Activated CD4-positive, alpha-beta T cell treated with anti-CD3 and anti-CD28 coated beads, Interleukin-2, amount 10 ng/mL, durations not matched to agents 7 days and 5 days (primary cell): ENCODE results near the gene UCN. TPM values are rescaled to one million over a fixed set of nuclear protein-coding genes. Genes with fewer than 3 reads are reported as not detected.

Source experiments
- CTCF ChIA-PET: fragments of 350-600 bp; sonication (Branson Sonifier 250); formaldehyde crosslinking; loops from one replicate; lab custom pipeline; 2021; ENCODE audit warnings: antibody characterized with exemption; lab: Charles Lee
- POLR2A ChIA-PET: fragments of 350-600 bp; sonication (Branson Sonifier 250); formaldehyde crosslinking; loops from one replicate; lab custom pipeline; 2021; ENCODE audit warnings: antibody characterized with exemption; lab: Charles Lee
- DNase-seq: peaks from one replicate; pipeline ENCODE4 v3.0.0-alpha.2; 2020
- H3K27ac Mint-ChIP-seq: one replicate; pipeline ENCODE4 v1.8.0; 2021; ENCODE audit warnings: mild to moderate bottlenecking, moderate library complexity, mixed read lengths
- H3K27me3 Mint-ChIP-seq: one replicate; pipeline ENCODE4 v1.8.0; 2021; ENCODE audit warnings: mixed read lengths
- H3K36me3 Mint-ChIP-seq: one replicate; pipeline ENCODE4 v1.8.0; 2021; ENCODE audit warnings: low read depth, mixed read lengths
- H3K4me1 Mint-ChIP-seq: one replicate; pipeline ENCODE4 v1.8.0; 2021; ENCODE audit warnings: mixed read lengths
- H3K4me3 Mint-ChIP-seq: one replicate; pipeline ENCODE4 v1.8.0; 2021; ENCODE audit warnings: mild to moderate bottlenecking, moderate library complexity, mixed read lengths
- H3K9me3 Mint-ChIP-seq: one replicate; pipeline ENCODE4 v1.8.0; 2021; ENCODE audit warnings: mixed read lengths
- total RNA-seq, 2 experiments: library from RNA; stranded (reverse); gene quantifications; one replicate each; pipeline ENCODE4 v1.2.3, GENCODE V29; 2021

Gene UCN
- total RNA-seq, 2 experiments from 2014 or later: 2.3 to 2.8 TPM

DNA sequence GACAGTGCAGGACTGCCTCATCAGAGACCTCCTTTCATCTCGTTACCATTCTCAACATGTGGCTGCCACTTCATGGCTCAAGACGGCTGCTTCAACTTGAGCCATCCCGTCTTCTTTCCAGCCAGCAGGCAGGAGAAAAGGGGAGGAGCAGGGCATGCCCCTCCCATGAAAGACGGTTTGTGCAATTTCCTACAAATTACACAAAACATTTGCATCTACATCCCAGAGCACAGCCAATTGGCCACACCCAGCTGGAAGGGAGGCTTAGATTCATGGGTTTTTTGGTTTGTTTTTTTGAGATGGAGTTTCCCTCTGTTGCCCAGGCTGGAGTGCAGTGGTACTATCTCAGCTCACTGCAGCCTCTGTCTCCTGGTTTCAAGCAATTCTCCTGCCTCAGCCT is 11.8 kb downstream of the UCN start:
- Mint-ChIP-seq H3K27me3 (peaks cover 20% of the 10 kb centered on the region), H3K27ac (no peak overlapping the region), H3K9me3 (no peaks in the 10 kb centered on the region), H3K36me3 (no peaks in the 10 kb centered on the region), H3K4me1 (no peaks in the 10 kb centered on the region), H3K4me3 (no peak overlapping the region)
- ChIA-PET CTCF (interaction anchor here (1.0 to 1.2 kb wide), 3 partner anchors 13 to 33 kb away, joined by 3 to 5 read pairs (median 3); no protein-coding TSS in a partner anchor), POLR2A (no interaction called here)
- no peak for DNase-seq

DNA sequence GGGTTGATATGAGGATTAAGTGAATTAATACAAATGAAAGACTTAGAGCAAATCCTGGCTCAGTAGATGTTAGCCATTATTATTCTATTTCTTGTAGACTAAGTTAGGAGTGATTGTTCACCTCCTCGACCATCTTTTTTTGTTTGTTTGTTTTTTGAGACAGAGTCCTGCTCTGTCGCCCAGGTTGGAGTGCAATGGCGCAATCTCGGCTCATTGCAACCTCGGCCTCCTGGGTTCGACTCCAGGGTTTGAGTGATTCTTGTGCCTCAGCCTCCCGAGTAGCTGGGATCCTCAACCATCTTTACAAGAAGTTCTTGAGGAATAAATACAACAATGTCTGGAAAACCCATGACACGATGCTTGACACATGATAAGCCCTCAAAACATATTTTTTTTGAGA is 13.3 kb downstream of the UCN start:
- Mint-ChIP-seq H3K27ac (no peak overlapping the region), H3K36me3 (no peaks in the 10 kb centered on the region), H3K27me3 (peaks cover 21% of the 10 kb centered on the region), H3K4me3 (no peak overlapping the region), H3K9me3 (no peaks in the 10 kb centered on the region), H3K4me1 (no peaks in the 10 kb centered on the region)
- CTCF ChIA-PET: interaction anchor here (0.6 to 1.8 kb wide), 2 partner anchors 11 to 1153 kb away, joined by 4 to 5 read pairs; no protein-coding TSS in a partner anchor
- DNase-seq: no peak
- POLR2A ChIA-PET: no interaction called here

DNA sequence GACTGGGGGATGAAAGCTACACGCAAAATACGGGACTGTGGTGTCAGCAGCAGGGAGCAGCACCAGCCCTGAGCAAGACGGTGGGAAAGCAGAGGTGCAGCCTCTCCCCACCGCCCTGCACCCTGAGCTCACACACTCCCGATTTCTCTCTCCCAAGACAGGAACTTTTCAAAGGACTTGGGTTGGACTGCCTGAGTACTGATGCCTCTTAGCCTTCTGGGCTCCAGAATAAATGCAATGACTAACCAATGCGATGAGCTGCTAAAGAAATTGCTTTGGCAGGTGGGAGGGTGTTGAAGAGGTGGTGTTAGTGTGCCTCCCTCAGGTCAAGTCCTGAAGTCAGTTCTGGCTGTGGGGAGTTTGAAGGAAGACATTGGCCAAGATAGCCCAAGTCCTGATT is 16.4 kb downstream of the UCN start:
- Mint-ChIP-seq H3K27me3 (peaks cover 35% of the 10 kb centered on the region), H3K9me3 (no peaks in the 10 kb centered on the region), H3K4me3 (no peak overlapping the region), H3K36me3 (no peaks in the 10 kb centered on the region), H3K4me1 (no peaks in the 10 kb centered on the region), H3K27ac (no peak overlapping the region)
- DNase-seq: no peak
- CTCF ChIA-PET: interaction anchor here (0.7 to 3.3 kb wide), 3 partner anchors 11 to 20 kb away, joined by 3 to 12 read pairs (median 7); no protein-coding TSS in a partner anchor
- POLR2A ChIA-PET: no interaction called here

DNA sequence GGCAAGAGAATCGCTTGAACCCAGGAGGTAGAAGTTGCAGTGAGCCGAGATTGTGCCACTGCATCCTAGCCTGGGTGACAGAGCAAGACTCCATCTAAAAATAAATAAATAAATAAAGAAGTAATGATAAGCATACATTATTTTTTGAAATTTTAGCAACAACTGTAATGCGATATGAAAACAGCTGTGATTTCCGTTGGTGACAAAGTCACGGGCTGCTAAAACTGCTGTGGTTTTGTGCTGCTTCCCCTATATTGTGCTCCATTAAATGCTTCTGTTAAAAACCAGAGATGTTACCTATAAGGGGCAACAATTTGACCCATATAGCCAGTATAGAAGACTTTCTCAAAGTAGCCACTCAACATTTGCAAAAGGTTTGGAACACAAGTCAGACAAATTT is 17.7 kb downstream of the UCN start:
- H3K36me3 Mint-ChIP-seq: no peaks in the 10 kb centered on the region

DNA sequence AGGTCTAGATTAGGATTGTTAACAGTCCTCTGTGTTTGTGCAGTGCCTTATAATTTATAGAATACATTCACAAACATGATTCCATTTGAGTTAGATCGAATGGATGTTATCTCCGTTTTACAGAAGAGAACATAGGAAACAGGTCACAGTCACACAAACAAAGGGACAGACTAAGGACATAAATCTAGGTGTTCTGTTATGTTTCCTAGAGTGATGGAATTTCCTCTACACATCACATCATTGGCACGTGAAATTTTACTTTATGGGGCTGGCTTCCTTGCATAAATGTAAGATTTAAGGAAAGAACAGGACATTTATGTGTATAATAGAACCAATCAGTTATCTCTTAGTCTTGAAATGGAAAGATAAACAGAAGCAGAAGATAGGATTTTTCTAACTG is 19.6 kb downstream of the UCN start:
- POLR2A ChIA-PET: no interaction called here
- no peaks in the 10 kb centered on the region for H3K4me1 Mint-ChIP-seq

More for the DNA sequence above, 17.7 kb downstream of the UCN start:
- POLR2A ChIA-PET: no interaction called here
- no peak overlapping the region for H3K4me3 Mint-ChIP-seq
- CTCF ChIA-PET: no interaction called here
- DNase-seq: no peak
- peaks cover 39% of the 10 kb centered on the region for H3K27me3 Mint-ChIP-seq
- H3K4me1 Mint-ChIP-seq: no peaks in the 10 kb centered on the region
- H3K27ac Mint-ChIP-seq: no peak overlapping the region
- no peaks in the 10 kb centered on the region for H3K9me3 Mint-ChIP-seq

DNA sequence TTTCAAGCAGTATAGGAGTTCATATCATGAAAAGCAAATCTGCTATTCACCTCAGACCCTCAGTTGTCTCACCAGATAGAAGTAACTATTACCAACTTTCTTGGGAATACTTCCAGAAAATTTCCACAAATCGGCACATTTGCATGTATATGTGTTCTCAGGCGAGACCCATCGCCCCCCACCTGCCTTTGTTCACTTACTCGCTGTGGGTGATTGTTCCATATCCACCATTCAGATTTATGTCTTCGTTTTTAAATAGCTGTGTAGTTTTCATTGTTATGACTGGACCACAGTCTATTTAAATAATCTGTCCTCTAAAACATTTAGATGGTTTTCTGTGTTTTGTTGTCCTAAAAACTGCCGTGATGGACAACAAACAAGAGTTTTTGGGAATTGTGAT is 22.8 kb downstream of the UCN start:
- H3K9me3 Mint-ChIP-seq: no peaks in the 10 kb centered on the region
- H3K27me3 Mint-ChIP-seq: peaks cover 30% of the 10 kb centered on the region
- no peak overlapping the region for H3K4me3 Mint-ChIP-seq
- CTCF ChIA-PET: interaction anchor here (0.6 to 1.2 kb wide), 2 partner anchors 14 to 17 kb away, joined by 3 to 5 read pairs; no protein-coding TSS in a partner anchor
- H3K36me3 Mint-ChIP-seq: no peaks in the 10 kb centered on the region
- DNase-seq: no peak
- POLR2A ChIA-PET: no interaction called here
- H3K27ac Mint-ChIP-seq: no peak overlapping the region
- H3K4me1 Mint-ChIP-seq: no peaks in the 10 kb centered on the region

More for the DNA sequence above, 19.6 kb downstream of the UCN start:
- DNase-seq: no peak
- no peaks in the 10 kb centered on the region for H3K36me3 Mint-ChIP-seq
- peaks cover 42% of the 10 kb centered on the region for H3K27me3 Mint-ChIP-seq
- no peak overlapping the region for H3K4me3 Mint-ChIP-seq
- H3K27ac Mint-ChIP-seq: no peak overlapping the region
- CTCF ChIA-PET: interaction anchor here (1.1 kb wide), 2 partner anchors 9 to 10 kb away, joined by 3 to 4 read pairs; no protein-coding TSS in a partner anchor
- no peaks in the 10 kb centered on the region for H3K9me3 Mint-ChIP-seq

DNA sequence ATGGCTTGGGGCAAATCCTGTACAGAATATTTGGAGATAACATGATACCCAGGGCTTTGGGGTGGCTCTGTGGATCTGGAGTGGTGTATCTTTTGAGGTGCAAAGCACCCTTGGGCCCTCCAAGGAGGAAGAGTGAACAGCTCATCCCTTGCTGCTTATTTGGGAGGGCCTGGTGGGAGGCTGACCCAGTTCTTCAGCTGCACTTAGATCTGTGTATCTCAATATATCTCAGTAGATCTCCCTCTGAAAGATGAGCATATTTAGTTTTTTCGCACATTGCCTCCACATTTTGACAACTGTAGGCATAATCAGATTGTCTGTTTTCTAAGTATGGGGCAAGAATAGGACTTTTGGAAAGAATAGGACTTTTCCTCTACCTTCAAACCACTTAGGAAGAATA is 23.2 kb downstream of the UCN start:
- H3K27ac Mint-ChIP-seq: no peak overlapping the region
- H3K36me3 Mint-ChIP-seq: no peaks in the 10 kb centered on the region
- no peak for DNase-seq
- peaks cover under 1% of the 10 kb centered on the region for H3K4me1 Mint-ChIP-seq
- no peaks in the 10 kb centered on the region for H3K9me3 Mint-ChIP-seq
- ChIA-PET POLR2A (no interaction called here), CTCF (interaction anchor here (0.6 to 1.9 kb wide), 3 partner anchors 9 to 18 kb away, joined by 3 to 5 read pairs (median 3); no protein-coding TSS in a partner anchor)
- H3K4me3 Mint-ChIP-seq: no peak overlapping the region
- peaks cover 30% of the 10 kb centered on the region for H3K27me3 Mint-ChIP-seq

DNA sequence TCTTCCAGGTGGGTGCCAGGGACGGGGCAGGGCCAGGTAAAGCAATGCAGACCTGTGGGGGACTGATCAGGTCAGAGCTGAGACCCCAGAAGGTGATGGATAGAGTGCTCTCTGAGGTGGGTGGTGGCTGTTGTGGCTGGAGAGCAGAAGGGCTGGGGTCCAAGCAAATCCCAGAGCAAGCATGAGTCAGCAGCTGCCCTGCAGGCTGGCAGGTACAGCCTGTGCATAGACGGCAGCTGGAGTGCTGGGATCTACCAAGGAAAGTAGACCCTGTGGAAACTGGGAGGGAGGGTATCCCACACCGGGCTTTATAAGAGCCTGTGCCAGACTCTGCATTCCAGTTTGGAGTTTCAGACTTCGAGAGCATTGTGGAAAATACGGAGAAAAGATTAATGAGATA is 25.4 kb downstream of the UCN start:
- CTCF ChIA-PET: interaction anchor here (1.0 to 1.7 kb wide), 4 partner anchors 15 to 321 kb away, joined by 3 to 4 read pairs (median 4); partner anchors contain the start of gene SLC30A3
- peaks cover 24% of the 10 kb centered on the region for H3K27me3 Mint-ChIP-seq
- POLR2A ChIA-PET: no interaction called here

DNA sequence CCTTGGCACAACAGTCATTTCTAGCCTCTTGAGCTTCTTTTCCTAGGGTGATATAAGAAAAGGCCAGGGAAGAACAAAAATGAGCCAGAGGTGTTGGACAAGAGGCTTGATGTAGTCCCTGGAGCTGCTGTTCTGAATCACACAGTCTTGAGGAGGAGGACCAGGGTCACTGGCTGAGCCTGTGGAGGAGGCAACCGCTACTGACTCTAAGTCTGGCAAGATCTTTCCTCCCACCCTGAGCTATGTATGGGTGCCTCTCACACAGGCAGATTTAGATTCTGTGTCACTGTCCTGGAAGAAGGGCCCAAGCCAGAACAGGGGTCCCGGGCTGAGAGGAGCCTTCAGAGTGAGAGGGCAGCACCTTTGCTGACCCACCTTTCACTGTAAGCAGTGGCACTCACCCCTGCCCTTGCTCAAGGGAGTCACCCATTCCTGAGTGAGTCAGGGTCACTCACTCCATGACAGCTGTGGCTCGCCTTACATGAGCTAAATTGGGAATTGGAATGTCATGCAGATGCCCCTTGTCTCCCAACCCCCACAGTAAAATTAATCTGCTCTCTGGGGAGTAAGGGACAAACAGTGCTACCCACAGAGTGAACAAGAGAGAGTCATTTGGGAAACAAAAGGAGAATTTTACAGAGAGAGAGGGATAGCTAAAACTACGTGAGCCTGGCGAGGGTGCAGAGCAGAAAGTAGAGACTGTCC is 26.2 kb downstream of the UCN start, which contains the start of gene TRIM54:
Gene TRIM54, plus strand, starts transcription at position 575 of the 705 bp plus-strand sequence. CDS start 303 bp downstream, outside the sequence.
- peaks cover 6% of the 10 kb centered on the region for H3K4me1 Mint-ChIP-seq
- no peaks in the 10 kb centered on the region for H3K36me3 Mint-ChIP-seq
- no peak for DNase-seq
- CTCF ChIA-PET: interaction anchor here (0.7 to 1.7 kb wide), 4 partner anchors 19 to 320 kb away, joined by 3 to 4 read pairs (median 4); partner anchors contain the start of gene SLC30A3
- H3K9me3 Mint-ChIP-seq: no peaks in the 10 kb centered on the region
- H3K27ac Mint-ChIP-seq: no peak within 1 kb of the TSS
- H3K4me3 Mint-ChIP-seq: no peak within 1 kb of the TSS
- POLR2A ChIA-PET: no interaction called here
- peaks cover 24% of the 10 kb centered on the region for H3K27me3 Mint-ChIP-seq

More for the DNA sequence above, 25.4 kb downstream of the UCN start:
- Mint-ChIP-seq H3K4me3 (no peak overlapping the region), H3K27ac (no peak overlapping the region), H3K9me3 (no peaks in the 10 kb centered on the region), H3K36me3 (no peaks in the 10 kb centered on the region), H3K4me1 (peaks cover 6% of the 10 kb centered on the region)
- no peak for DNase-seq

DNA sequence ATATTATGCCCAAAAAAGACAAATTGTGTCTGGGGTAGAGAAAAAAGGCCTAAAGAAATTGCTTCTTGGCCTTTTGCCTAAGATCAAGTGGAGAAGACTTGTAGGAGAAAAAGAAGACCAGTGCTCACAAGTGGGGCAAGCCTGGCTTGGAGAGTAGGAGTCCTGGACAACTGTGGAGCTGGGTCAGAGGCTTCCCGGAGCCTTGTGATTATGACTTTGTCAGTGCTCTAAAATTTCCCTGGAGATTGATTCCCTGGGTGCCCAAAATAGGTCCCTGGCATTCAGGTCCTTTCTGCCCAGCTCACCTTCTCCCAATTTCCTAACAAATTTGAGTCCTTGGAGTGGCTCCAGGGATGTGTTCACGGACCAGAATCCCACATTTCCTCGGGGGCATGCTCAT is 26.8 kb downstream of the UCN start:
- POLR2A ChIA-PET: no interaction called here
- DNase-seq: no peak

DNA sequence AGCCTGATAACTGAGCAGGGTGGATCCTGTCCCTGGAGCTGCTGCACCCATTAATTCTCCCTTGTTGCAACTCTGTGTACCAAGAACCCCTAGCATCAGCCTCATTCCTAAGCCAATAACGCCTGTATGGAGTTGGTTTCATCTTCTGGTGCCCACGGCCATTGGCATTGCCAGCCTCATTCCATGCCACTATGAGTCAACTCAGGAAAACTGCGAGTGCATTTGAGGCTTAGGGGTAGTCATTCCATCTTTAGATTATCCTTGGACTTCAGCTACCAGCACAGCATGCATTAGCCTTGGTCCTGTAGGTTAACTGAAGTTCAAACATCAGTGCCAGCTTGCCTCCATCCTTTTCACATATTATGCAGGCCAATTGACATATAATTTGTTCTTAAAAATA is 27.4 kb downstream of the UCN start:
- Mint-ChIP-seq H3K36me3 (no peaks in the 10 kb centered on the region), H3K9me3 (no peaks in the 10 kb centered on the region), H3K4me3 (no peak overlapping the region), H3K27ac (no peak overlapping the region), H3K4me1 (peaks cover 6% of the 10 kb centered on the region), H3K27me3 (peaks cover 17% of the 10 kb centered on the region)
- DNase-seq: no peak
- CTCF ChIA-PET: interaction anchor here (0.5 to 2.7 kb wide), 8 partner anchors 9 to 185 kb away, joined by 3 to 19 read pairs (median 6); partner anchors contain the start of gene MPV17
- POLR2A ChIA-PET: interaction anchor here (0.7 kb wide), 1 partner anchor 135 kb away, joined by 3 read pairs; no protein-coding TSS in a partner anchor

More for the DNA sequence above, 26.8 kb downstream of the UCN start:
- Mint-ChIP-seq H3K27ac (no peak overlapping the region), H3K36me3 (no peaks in the 10 kb centered on the region), H3K4me3 (no peak overlapping the region), H3K4me1 (peaks cover 6% of the 10 kb centered on the region), H3K9me3 (no peaks in the 10 kb centered on the region), H3K27me3 (peaks cover 20% of the 10 kb centered on the region)
- CTCF ChIA-PET: interaction anchor here (0.9 to 1.7 kb wide), 3 partner anchors 18 to 320 kb away, joined by 3 to 4 read pairs (median 4); partner anchors contain the start of gene SLC30A3

DNA sequence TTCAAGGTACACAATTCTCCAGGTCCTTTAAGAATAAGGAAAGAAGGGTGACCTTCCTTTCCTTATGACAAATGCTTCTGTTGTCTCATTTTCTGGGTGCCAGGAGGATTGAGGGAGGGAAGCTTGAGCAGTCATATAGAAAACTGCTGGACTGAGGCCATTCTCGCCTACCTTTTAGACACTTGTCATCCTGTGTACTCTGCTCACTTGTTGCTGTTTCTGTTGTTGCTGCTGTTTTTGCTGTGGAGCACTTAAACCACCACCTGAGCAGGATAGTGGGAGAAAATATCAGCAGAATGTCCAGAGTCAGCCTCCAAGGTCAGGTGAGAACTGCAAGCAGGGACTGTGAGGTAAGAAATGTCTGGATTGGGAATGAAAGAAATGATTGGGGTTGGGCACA is 30.2 kb downstream of the UCN start:
- H3K4me1 Mint-ChIP-seq: peaks cover 9% of the 10 kb centered on the region

More for the DNA sequence above, 30.2 kb downstream of the UCN start:
- no peak overlapping the region for H3K4me3 Mint-ChIP-seq
- POLR2A ChIA-PET: no interaction called here
- no peaks in the 10 kb centered on the region for H3K36me3 Mint-ChIP-seq
- no peaks in the 10 kb centered on the region for H3K9me3 Mint-ChIP-seq
- no peak for DNase-seq
- H3K27me3 Mint-ChIP-seq: peaks cover 20% of the 10 kb centered on the region
- H3K27ac Mint-ChIP-seq: no peak overlapping the region
- CTCF ChIA-PET: interaction anchor here (0.8 to 2.4 kb wide), 2 partner anchors 15 to 59 kb away, joined by 3 to 9 read pairs; partner anchors contain the start of gene SLC30A3
